ENCODE measurements around the gene MOV10L1.

- TF ChIP-seq ATF3 (IDR thresholded peaks at IDR 0.05) (no peak), ATF3 (CRISPR knock-in tag; conservative IDR thresholded peaks at IDR 0.05) (no peak), THAP7 (CRISPR knock-in tag; IDR thresholded peaks at IDR 0.05) (no peak), KLF13 (tag; IDR thresholded peaks at IDR 0.05; ENCODE audit: borderline replicate concordance, low read depth) (no peak)
Measured at GRCh38 chr22:50104141-50104544, 14.3 kb downstream of the MOV10L1 start.

Measured in K562 (cell line).